HG03342 (cell line): ENCODE data around the gene RBM19.

Experiments used
- ATAC-seq: cut with Tn5 transposase; IDR thresholded peaks from one replicate; pipeline ENCODE4 v1.9.1; 2021; ENCODE audit warnings: mild to moderate bottlenecking, moderate library complexity; ENCODE audit not compliant: unreplicated experiment

The RBM19 gene

DNA sequence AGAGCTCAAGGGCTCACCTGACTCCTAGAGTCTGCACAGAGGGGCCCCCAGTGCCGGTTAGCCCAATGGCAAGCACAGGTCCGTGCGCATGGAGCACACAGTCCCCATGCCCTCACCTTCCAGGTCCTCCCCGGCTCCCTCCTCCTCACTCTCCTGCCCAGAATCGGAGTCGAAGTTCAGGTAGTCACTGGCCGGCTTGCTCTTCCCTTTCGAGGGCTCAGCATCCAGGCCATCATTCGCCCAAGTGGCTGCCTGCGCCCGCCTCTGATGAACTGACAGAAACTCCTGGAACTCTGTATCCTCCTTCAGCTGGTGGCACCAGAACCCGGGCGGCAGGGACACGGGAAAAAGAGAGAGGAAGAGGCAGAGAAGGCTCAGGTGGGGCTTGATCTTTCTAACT lies 7.0 kb downstream of the RBM19 start:
- ATAC-seq: no peak

GRCh38 chr12:113958108-113958507 lies 8.0 kb downstream of the RBM19 start:
- no peak for ATAC-seq

GRCh38 chr12:113957627-113958026 lies 8.5 kb downstream of the RBM19 start:
- ATAC-seq: no peak

- ATAC-seq: no peak
Measured at GRCh38 chr12:113955109-113955970, 10.8 kb downstream of the RBM19 start.

DNA sequence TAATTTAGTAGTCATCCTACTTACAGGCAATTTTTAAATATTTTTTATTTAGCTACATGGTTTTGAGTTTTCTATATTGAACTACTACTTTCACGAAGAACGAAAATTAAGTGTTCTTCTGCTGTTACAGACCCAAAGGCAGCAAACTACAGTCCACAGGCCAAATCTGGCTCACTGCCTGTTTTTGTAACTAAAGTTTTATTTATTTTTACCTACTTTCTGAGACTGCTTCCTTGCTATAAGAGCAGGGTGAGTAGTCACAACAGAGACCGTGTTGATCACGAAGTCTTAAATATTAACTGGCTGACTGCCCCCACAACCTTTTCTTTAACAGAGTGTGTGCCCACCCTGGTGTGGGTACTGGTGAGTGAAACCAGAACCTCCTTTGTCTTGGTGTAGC lies 11.6 kb downstream of the RBM19 start:
- ATAC-seq: no peak

DNA sequence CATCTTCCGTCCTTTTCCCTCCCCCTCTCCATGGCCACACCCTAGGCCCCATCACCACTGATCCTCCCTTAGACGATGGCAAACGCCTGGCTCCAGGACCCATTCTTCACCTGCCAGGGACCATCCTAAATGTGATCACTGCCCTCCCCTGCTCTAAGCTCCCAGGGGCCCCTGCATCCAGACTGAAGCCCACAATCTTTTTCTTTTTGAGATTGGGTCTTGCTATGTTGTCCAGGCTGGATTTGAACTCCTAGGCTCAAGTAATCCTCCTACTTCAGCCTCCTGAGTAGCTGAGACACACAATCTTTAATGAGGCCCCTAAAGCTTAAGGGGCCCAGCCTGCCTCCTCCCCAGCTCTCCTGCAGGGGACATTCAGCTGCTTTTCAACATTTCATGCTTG lies 15.3 kb downstream of the RBM19 start:
- no peak for ATAC-seq

GRCh38 chr12:113949321-113950305 lies 16.5 kb downstream of the RBM19 start:
- ATAC-seq: no peak

- ATAC-seq: no peak
Measured at GRCh38 chr12:113948151-113948914, 17.8 kb downstream of the RBM19 start.

- no peak for ATAC-seq
Measured at GRCh38 chr12:113946175-113946574, 19.9 kb downstream of the RBM19 start.

GRCh38 chr12:113945174-113946173 lies 20.7 kb downstream of the RBM19 start:
- no peak for ATAC-seq

DNA sequence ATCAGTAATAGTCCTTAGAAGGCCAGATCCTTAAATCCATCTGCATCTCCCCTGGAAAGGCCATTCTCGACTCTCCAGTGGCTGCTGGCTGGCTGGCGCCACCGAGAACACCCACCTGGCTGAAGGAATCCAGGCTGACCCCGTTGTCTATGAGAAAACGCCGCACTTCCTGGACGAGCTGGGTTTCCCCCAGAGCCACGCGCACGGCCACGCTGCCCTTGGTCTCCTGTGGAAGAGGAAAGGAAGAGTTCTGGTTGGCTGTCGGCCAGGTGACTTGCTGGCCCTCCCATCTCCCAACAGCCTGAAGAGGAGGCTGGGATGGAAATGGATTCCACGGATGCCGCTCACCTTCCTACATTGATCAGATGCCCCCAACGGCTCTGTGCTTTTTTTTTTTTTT lies 23.9 kb downstream of the RBM19 start:
- no peak for ATAC-seq

- ATAC-seq: no peak
Measured at GRCh38 chr12:113941208-113941486, 25.0 kb downstream of the RBM19 start.

- no peak for ATAC-seq
Measured at GRCh38 chr12:113940357-113941207, 25.5 kb downstream of the RBM19 start.

DNA sequence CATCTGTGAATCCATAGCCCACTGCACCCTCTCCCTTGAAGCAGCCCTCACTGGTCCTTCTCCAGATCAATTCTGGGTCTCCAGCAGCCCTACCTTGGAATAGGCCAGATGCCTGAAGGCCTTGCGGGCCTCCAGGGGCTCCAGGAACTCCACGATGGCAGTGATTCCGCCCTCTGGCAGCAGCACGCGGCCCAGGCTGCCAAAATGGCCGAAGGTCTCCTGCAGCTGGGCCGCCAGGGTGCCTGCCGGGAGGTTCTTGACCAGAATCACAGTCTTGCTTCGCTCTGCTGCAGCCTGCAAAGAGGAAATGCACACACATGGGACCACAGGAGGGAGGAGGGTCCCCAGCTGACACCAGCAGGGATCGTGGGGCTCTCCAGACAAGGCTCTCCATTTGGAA lies 26.3 kb downstream of the RBM19 start:
- ATAC-seq: no peak

GRCh38 chr12:113938471-113938870 lies 27.7 kb downstream of the RBM19 start:
- ATAC-seq: no peak

DNA sequence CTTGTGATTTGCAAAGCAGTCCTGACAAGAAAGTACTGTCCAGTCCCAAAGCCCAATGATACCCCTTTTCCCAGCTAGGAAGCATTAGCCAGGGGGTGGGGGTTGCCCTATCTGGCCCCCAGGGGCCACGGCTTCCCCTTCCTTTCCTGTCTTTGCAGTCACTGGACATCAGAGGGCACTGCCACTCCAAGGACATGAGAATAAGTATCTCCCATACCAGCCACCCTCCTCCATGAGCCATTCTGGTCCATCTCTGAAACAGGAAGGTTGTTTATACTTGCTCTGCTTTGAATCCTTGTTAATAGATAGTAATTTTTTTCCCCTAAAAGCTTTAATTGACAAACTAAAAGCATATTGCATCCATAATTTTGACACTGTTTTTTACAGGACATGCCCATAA lies 29.7 kb downstream of the RBM19 start:
- no peak for ATAC-seq

- ATAC-seq: no peak
Measured at GRCh38 chr12:113935459-113935858, 30.7 kb downstream of the RBM19 start.

GRCh38 chr12:113934946-113935345 lies 31.2 kb downstream of the RBM19 start:
- no peak for ATAC-seq
